Measurements from ENCODE around the gene FNIP1.

The FNIP1 gene

DNA sequence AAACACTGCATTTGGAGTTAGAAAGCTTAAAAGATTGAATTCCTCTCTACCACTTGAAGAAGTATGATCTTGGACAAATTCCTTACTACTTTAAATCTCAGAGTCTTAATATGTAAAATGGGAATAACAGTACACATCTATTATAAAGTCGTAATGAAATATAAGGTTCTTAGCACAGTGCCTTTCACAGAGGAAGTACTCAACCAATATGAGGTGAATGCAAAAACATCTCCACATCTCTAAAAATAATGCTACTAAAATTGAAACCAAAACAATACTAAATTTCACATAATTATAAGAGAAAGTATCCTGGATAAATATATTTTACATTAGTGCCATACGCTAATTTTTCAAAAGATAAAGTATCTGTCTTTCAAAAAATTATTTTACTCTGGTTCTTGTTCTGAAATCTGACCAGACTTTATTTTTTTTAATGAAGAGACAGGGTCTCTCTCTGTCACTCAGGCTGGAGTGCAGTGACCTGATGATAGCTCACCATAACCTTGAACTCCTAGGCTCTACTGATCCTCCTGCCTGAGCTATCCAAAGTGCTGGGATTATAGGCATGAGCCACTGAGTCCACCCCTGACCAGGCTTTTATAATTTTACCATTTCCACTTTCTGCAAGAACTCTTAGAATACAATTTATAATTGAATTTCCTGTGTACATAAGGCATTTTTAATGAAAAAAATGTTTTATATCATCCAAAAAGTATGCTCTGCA is 21.3 kb upstream of the FNIP1 start:
- TF ChIP-seq, protein P1, sequence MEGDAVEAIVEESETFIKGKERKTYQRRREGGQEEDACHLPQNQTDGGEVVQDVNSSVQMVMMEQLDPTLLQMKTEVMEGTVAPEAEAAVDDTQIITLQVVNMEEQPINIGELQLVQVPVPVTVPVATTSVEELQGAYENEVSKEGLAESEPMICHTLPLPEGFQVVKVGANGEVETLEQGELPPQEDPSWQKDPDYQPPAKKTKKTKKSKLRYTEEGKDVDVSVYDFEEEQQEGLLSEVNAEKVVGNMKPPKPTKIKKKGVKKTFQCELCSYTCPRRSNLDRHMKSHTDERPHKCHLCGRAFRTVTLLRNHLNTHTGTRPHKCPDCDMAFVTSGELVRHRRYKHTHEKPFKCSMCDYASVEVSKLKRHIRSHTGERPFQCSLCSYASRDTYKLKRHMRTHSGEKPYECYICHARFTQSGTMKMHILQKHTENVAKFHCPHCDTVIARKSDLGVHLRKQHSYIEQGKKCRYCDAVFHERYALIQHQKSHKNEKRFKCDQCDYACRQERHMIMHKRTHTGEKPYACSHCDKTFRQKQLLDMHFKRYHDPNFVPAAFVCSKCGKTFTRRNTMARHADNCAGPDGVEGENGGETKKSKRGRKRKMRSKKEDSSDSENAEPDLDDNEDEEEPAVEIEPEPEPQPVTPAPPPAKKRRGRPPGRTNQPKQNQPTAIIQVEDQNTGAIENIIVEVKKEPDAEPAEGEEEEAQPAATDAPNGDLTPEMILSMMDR (IDR thresholded peaks at IDR 0.05; ENCODE audit: control insufficient read depth, extremely low read depth, insufficient read depth) = no peak
- H3K4me3 ChIP-seq (ENCODE audit: low read depth, low read length) = no peak overlapping the region
- DNase-seq (ENCODE audit: low read depth) = no peak

DNA sequence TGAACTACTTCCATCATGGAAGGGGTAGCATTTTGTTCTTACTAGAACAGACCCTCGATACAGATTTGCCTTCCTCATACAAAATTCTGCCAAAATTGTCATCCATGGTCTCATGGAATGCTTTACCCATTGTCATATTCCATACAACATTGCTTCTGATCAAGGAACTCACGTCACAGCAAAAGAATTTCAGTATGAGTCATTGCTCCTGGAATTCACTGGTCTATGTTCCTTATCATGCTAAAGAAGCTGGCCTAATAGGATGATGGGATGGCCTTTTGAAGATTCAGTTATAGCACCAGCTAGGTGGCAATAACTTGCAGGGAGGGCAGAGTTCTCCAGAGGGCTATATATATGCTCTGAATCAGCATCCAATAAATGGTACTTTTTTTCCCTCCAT is 18.2 kb upstream of the FNIP1 start:
- no peak overlapping the region for H3K4me3 ChIP-seq (ENCODE audit: low read depth, low read length)
- TF ChIP-seq, protein P1 (IDR thresholded peaks at IDR 0.05; ENCODE audit: control insufficient read depth, extremely low read depth, insufficient read depth) = no peak
- no peak for DNase-seq (ENCODE audit: low read depth)

DNA sequence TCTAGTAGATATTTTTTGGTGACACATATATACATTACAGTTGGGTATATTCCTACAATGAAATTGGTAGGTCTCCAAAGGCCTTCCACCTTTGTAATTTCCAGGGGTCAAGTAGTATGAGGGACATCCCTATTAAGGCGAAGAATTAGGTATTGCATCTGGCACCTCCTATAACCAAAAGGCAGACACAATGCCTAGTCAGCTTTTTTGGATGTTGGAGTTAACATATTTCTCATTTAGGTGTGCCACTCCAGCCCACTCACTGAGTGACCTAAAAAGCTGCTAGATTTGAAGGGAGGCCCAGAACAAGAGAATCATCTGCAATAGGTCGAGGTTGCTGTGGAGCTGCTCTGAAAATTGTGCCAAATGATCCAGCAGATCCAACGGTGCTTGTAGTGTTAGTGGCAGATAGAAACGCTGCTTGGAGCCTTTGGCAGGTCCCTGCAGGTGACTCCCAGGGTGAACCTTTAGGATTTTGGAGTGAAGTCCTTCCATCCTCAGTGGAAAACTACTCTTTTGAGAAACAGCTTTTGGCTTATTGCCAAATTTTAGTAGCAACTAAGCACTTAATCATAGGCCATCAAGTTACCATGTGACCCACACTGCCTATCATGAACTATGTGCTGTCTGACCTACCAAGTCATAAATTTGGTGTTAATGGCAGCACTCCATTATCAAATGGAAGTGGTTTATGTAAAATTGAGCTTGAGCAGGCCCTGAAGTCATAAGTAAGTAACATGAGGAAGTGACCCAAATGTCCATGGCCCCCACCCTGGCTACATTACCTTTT is 15.7 kb upstream of the FNIP1 start:
- no peak for DNase-seq (ENCODE audit: low read depth)
- H3K4me3 ChIP-seq (ENCODE audit: low read depth, low read length) = no peak overlapping the region
- TF ChIP-seq, protein P1 (IDR thresholded peaks at IDR 0.05; ENCODE audit: control insufficient read depth, extremely low read depth, insufficient read depth) = no peak

DNA sequence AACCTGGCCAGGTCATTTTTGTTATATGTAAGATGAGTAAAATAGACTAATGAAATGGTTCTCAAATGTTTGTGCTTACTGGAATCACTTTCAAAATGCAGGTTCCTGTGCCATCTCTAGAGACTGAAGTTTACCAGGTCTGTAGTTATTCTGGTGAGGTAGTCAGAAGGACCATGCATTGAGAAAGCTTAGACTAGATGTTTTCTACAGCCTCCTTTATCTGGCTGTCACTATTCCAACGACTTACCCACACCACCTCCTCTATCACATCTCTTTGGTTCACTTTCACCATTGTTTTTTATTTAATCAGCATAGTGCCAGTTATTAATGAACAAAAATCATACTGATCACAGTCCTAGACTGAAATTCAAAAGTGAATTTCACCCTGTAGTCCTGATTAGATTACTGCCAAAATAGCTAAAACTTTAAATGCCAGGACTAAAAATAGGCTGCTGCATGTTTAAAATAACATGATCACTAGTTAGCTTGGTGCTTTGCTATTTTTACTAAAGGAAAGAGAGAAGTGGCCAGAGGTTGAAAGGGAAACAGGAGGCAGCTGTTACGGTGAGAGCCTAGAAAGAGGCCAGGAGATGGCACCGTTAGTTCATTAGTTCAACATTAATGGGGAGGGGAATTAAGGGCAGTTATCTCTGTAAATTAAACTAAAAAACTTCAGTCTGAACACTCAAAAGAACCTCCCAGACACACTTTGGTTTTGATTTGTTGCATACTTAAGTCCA is 13.9 kb upstream of the FNIP1 start:
- DNase-seq (ENCODE audit: low read depth) = no peak
- H3K4me3 ChIP-seq (ENCODE audit: low read depth, low read length) = no peak overlapping the region
- TF ChIP-seq, protein P1 (IDR thresholded peaks at IDR 0.05; ENCODE audit: control insufficient read depth, extremely low read depth, insufficient read depth) = peak; percentile 52

- peak; percentile 57 for DNase-seq (ENCODE audit: low read depth)
- TF ChIP-seq, protein P1 (IDR thresholded peaks at IDR 0.05; ENCODE audit: control insufficient read depth, extremely low read depth, insufficient read depth) = no peak
- H3K4me3 ChIP-seq (ENCODE audit: low read depth, low read length) = peak overlapping the region; percentile 95
Observed at GRCh38 chr5:131795879-131796792, 681 bp downstream of the FNIP1 start.

- TF ChIP-seq, protein P1 (IDR thresholded peaks at IDR 0.05; ENCODE audit: control insufficient read depth, extremely low read depth, insufficient read depth) = no peak
- peak overlapping the region; percentile 95 for H3K4me3 ChIP-seq (ENCODE audit: low read depth, low read length)
- no peak for DNase-seq (ENCODE audit: low read depth)
Observed at GRCh38 chr5:131795228-131795627, 1.6 kb downstream of the FNIP1 start.
